GM18858 (cell line): ENCODE measurements around the gene DNMBP.
"Not testable (repeated sequence)": the region's sequence is repeated elsewhere in the genome, so short reads cannot be mapped to it uniquely, and the experiment has no call there.

Source experiments
- ATAC-seq: cut with Tn5 transposase; IDR thresholded peaks from one replicate; pipeline ENCODE4 v1.9.1; 2021; ENCODE audit not compliant: unreplicated experiment

DNMBP gene

GRCh38 chr10:99867250-99867649 lies 142.5 kb downstream of the DNMBP start:
- ATAC-seq, result not testable (repeated sequence)

- not testable (repeated sequence) for ATAC-seq
Measured at GRCh38 chr10:99863535-99864240, 146.1 kb downstream of the DNMBP start.

GRCh38 chr10:99860466-99860865 lies 149.3 kb downstream of the DNMBP start:
- no peak for ATAC-seq

- ATAC-seq, result no peak
Measured at GRCh38 chr10:99859585-99859984, 150.2 kb downstream of the DNMBP start.

GRCh38 chr10:99858849-99859248 lies 150.9 kb downstream of the DNMBP start:
- ATAC-seq, result no peak

- no peak for ATAC-seq
Measured at GRCh38 chr10:99855479-99856071, 154.2 kb downstream of the DNMBP start.

- ATAC-seq, result no peak
Measured at GRCh38 chr10:99854860-99855259, 154.9 kb downstream of the DNMBP start.

GRCh38 chr10:99853655-99854054 lies 156.1 kb downstream of the DNMBP start:
- no peak for ATAC-seq

- no peak for ATAC-seq
Measured at GRCh38 chr10:99852481-99853213, 157.1 kb downstream of the DNMBP start.

GRCh38 chr10:99851825-99852224 lies 157.9 kb downstream of the DNMBP start:
- ATAC-seq, result no peak

GRCh38 chr10:99850767-99851340 lies 158.9 kb downstream of the DNMBP start:
- no peak for ATAC-seq

- ATAC-seq, result no peak
Measured at GRCh38 chr10:99850021-99850766, 159.6 kb downstream of the DNMBP start.

- ATAC-seq, result no peak
Measured at GRCh38 chr10:99849536-99849935, 160.2 kb downstream of the DNMBP start.

GRCh38 chr10:99849057-99849456 lies 160.7 kb downstream of the DNMBP start:
- no peak for ATAC-seq

GRCh38 chr10:99845837-99846382 lies 163.8 kb downstream of the DNMBP start:
- ATAC-seq, result no peak

GRCh38 chr10:99844433-99844955 lies 165.3 kb downstream of the DNMBP start:
- no peak for ATAC-seq

- no peak for ATAC-seq
Measured at GRCh38 chr10:99843310-99843709, 166.4 kb downstream of the DNMBP start.

- no peak for ATAC-seq
Measured at GRCh38 chr10:99841746-99842145, 168.0 kb downstream of the DNMBP start.

GRCh38 chr10:99840859-99841258 lies 168.9 kb downstream of the DNMBP start:
- not testable (repeated sequence) for ATAC-seq

- ATAC-seq, result no peak
Measured at GRCh38 chr10:99836711-99837110, 173.0 kb downstream of the DNMBP start.
